GM19467 (cell line): Measurements from ENCODE around the gene CBLN2.

Source experiments
- ATAC-seq: cut with Tn5 transposase; IDR thresholded peaks from one replicate; pipeline ENCODE4 v1.9.1; 2021; ENCODE audit warnings: mild to moderate bottlenecking, moderate library complexity; ENCODE audit not compliant: unreplicated experiment

The CBLN2 gene

GRCh38 chr18:72544092-72544886 lies at the start of gene CBLN2:
CBLN2 (minus strand) TSS chr18:72544342; CDS start chr18:72542160, 2,182 bp downstream.
- ATAC-seq = peak; percentile 88

DNA sequence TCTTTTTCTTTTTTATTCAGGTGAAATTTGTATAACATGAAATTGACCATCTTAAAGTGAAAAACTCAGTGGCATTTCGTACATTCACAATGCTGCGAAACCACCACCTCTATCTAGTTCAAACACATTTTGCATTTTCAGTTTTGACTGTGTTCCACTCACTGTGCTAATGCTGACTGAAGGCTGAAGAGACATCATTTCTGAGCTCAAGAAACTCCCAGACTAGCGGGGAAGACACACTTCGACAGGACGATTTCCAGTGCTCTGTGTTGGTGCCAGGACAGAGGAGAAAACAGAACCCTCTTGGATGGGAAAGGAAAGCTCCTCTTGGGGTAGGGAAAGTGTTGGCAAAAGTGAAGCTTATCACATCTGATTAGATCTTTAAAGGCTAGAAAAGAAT lies 44.2 kb upstream of the CBLN2 start:
- ATAC-seq = no peak

DNA sequence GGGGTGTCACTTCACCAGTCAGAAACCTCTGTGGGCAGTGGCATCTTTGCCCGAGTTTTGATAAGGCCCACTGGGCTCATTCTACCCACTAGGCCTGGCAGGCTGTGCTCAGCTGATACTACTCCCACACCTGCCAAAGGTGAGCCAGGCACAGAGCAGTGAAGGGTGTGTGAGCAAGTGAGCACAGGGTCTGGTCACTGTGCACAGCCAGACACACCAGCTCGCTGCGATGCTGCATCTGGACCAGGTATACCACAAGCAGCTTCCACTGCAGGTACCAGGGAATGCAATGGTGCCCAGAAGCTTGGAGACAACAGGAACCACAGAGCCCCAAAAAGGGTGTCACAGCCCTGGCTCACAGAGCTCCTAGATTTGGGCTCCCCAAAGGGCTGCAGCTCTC lies 40.6 kb upstream of the CBLN2 start:
- no peak for ATAC-seq

DNA sequence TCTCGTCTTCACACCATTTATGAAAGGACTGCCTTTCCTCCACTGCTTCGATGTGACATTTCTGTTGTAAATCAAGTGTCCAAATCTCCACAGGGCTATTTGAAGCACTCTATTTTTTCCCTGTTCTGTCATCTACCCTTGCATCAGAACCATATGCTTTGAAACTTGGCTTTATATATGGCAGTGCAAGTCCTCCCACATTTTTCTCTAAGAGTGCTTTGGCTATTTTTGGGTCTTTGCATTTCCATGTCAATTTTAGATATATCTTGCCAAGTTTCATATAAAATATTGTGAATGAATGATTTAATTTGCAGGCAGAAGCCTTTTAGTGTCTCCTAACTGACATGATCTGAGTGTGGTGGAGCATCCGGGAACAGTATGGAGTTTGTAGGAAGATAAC lies 37.8 kb upstream of the CBLN2 start:
- no peak for ATAC-seq

DNA sequence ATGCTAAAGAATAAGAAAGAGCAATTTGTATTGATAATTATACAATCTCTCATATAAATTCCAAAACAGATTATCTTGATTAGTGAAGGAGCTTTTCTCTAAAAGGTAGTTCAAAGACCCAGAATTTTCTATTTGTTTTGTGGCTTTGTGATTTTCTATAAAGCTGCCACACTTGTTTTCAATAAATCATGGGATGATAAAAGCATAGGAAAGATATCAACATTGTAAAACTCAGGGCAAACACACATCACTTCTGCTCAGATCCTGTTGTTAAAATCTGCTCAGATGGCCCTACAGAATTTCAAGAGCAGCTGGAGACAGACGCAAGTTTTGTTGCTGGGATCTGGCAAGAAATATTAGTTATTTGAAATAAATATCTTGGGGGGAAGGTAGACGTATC lies 28.8 kb upstream of the CBLN2 start:
- no peak for ATAC-seq

DNA sequence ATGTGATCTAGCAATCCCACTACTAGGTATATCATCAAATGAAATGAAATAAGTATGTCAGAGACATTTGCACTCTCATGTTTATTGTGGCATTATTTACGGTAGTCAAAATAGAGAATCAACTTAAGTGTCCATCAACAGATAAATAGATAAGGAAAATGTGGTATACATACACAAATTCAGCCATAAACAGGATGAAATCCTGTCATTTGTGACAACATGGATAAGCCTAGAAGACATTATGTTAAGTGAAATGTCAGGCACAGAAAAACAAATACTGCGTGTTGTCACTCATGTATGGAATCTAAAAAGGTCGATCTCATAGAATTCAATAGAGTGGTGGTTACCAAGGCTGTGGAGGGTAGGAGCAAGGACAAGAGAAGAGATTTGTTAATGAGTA lies 22.1 kb upstream of the CBLN2 start:
- no peak for ATAC-seq

DNA sequence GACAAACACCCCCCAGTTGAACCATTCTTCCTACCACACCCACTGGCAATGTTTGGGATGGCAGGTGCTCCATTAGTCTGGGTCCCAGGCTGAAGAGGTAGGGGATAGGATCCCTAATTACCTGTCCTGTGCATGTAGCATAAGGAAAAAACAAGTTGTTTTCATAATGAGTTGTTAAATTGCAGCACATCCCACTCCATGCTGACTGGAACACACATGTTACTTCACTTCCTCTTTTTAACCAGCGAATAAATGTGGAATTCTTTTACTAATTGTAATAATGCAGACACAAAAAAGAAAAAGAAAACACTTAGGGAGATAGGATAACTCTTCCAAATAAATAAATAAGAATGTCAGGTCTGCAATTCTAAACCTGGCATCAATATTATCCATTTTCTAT lies 11.8 kb upstream of the CBLN2 start:
- ATAC-seq = no peak

GRCh38 chr18:72555101-72555500 lies 11.0 kb upstream of the CBLN2 start:
- no peak for ATAC-seq

GRCh38 chr18:72543357-72544055 lies 636 bp downstream of the CBLN2 start:
- no peak for ATAC-seq

GRCh38 chr18:72542984-72543356 lies 1.2 kb downstream of the CBLN2 start:
- no peak for ATAC-seq

DNA sequence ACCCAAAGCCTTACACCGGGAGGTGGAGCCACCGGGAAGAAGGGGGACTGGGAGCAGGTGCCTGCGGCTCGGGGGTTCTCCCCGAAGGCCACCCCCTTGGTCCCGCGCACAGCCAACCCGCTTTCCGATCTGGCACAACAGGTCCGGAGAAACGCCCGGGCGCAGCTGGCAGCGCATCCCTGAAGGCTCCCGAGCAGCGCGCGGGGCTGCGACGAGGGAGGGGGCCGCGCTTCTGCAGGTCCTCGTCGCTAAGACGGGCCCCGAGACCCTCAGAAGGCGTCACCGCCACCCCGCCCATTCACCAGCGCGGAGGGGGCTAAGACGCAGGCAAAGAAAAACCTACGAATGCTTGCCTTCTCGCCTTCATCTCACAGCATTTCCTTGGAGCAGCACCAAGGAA lies 1.8 kb downstream of the CBLN2 start:
- ATAC-seq = no peak

DNA sequence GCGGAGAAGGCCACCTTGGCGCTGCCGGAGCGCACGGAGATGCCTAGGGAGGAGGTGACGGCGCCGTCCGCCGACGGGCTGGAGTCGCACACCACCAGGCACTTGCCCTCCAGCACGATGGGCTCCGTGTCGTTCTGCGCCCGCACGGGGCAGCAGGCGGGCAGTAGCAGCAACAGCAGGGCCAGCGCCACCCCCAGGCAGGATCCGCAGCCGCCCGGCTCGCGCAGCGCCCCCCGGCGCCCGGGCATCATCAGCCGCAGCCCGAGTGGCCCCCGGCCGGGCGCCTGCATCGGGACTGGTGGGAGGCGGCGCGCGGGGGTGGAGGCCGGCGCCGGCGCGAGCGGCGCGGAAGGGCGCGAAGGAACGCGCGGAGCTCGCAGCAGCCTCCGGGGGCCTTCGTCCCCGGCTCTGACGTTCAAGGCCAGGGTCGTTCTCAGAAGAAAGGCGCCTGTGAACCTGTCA lies 2.2 kb downstream of the CBLN2 start:
- no peak for ATAC-seq

DNA sequence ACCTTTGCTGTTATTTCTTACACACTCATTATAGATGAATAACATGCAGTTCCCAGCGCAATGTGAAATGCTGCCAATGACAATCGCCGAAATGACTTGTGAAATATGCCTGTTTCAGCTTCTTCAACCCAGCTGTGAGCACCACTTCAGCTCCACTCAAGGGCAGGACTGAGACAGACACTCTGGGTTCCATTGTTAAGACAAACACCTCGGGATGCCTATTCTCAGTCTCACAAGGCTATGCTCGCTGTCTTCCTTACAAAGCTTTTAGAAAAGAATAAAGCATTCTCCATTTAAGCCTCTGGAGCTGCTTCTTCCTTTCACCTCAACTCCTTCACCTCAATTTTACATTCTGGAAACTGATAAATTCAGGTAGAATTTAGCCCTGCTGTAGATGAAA lies 4.2 kb downstream of the CBLN2 start:
- no peak for ATAC-seq

- no peak for ATAC-seq
Measured at GRCh38 chr18:72530622-72531021, 13.5 kb downstream of the CBLN2 start.

DNA sequence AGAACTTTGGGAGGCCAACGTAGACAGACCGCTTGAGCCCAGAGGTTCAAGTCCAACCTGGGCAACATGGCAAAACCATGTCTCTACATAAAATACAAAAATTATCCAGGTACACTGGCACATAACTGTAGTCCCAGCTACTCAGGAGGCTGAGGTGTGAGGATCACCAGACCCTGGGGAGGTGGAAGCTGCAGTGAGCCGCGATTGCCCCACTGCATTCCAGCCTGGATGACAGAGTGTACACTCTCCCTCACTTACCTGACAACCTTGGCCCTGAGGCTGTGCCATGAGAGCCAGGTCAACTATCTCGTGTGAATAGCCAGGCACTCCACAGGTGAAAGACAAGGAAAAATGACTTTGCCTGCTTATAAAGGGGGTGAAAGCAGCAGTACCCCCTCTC lies 39.3 kb downstream of the CBLN2 start:
- no peak for ATAC-seq

DNA sequence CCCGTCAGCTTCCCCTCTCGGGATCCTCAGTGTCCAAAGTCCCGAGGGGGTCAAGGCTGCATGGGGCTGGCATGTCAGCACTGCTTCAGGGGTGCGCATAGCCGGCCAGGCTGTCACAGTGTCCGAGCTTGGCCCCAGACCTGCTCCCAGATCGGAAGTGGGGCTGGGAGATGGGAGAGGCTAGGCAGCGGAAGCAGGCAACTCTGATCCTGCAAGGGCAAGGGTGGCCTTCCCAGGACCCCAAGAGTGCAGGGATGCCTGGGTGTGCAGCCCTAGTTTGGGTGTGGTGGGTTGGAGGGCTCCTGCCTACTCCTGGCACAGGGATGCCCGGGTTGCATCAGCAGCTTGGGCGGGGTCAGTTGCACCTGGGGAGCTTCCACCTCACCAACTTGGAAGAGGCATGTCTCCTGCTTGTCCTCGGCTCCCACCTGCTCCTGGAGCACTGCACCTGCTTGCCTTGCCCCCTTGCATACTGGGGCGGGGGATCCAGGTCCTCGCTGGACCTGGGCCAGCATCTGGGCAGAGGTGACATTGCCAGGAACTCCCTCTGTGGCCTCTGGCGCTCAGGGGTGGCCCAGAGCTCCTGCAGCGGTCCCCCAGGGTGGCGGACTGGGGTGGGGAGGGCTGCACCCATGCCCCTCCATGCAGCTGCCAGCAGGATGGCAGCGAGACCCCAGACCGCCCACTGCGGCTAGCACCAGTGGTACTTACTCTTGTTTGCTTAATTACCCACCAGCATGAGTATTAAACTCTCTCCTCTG lies 41.3 kb downstream of the CBLN2 start:
- no peak for ATAC-seq

GRCh38 chr18:72492497-72492896 lies 51.6 kb downstream of the CBLN2 start:
- no peak for ATAC-seq
